PFSK-1 (cell line): ENCODE results near the gene RNF175.

Experiments
- POLR2AphosphoS5 ChIP-seq: IDR thresholded peaks from 2 replicates; pipeline ENCODE4 v1.6.1; 2012; ENCODE audit warnings: low read depth, mild to moderate bottlenecking, control low read depth, low read length, moderate library complexity
- TAF1 ChIP-seq: IDR thresholded peaks from 2 replicates; pipeline ENCODE4 v1.6.1; 2012; ENCODE audit warnings: low read length, control low read depth, borderline replicate concordance; ENCODE audit not compliant: insufficient read depth
- TF ChIP-seq, protein P1 (sequence below), 2 experiments: IDR thresholded peaks; 2 replicates each; pipeline versions ENCODE4 v1.6.1 to v1.8.0; 2011 to 2012; ENCODE audit warnings: low read depth in 2 of 2, low read length in 2 of 2, control low read depth in 1 of 2, inconsistent platforms in 1 of 2, mild to moderate bottlenecking in 1 of 2, moderate library complexity in 1 of 2; ENCODE audit not compliant: insufficient read depth in 1 of 2

DNA sequence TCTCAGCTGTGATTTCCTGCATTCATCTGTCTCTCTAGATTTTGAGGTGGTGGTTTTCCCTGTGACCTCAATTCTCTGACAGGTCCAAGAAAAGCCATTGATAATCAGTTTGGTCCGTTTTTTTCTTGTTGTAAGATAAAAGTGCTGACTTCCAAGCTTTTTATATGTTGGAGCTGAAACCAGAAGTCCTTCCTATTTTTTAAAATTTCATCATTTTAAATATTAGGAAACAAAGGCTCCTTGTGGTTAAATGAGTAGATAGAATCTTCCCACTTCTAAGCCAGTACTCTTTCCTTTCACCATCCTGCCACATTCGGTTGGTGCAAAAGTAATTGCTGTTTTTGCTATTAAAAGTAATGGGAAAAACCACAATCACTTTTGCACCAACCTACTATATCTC is 18.3 kb downstream of the RNF175 start:
- TF ChIP-seq, protein P1, sequence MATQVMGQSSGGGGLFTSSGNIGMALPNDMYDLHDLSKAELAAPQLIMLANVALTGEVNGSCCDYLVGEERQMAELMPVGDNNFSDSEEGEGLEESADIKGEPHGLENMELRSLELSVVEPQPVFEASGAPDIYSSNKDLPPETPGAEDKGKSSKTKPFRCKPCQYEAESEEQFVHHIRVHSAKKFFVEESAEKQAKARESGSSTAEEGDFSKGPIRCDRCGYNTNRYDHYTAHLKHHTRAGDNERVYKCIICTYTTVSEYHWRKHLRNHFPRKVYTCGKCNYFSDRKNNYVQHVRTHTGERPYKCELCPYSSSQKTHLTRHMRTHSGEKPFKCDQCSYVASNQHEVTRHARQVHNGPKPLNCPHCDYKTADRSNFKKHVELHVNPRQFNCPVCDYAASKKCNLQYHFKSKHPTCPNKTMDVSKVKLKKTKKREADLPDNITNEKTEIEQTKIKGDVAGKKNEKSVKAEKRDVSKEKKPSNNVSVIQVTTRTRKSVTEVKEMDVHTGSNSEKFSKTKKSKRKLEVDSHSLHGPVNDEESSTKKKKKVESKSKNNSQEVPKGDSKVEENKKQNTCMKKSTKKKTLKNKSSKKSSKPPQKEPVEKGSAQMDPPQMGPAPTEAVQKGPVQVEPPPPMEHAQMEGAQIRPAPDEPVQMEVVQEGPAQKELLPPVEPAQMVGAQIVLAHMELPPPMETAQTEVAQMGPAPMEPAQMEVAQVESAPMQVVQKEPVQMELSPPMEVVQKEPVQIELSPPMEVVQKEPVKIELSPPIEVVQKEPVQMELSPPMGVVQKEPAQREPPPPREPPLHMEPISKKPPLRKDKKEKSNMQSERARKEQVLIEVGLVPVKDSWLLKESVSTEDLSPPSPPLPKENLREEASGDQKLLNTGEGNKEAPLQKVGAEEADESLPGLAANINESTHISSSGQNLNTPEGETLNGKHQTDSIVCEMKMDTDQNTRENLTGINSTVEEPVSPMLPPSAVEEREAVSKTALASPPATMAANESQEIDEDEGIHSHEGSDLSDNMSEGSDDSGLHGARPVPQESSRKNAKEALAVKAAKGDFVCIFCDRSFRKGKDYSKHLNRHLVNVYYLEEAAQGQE (IDR thresholded peaks at IDR 0.05; ENCODE audit: insufficient read depth in 1 of 2, low read depth in 2 of 2, low read length in 2 of 2): no peak
- TF ChIP-seq POLR2AphosphoS5 (no peak), TAF1 (no peak)
